K562 (cell line): Measurements from ENCODE around the gene PAIP2. TPM values are rescaled to one million over a fixed set of nuclear protein-coding genes. Genes with fewer than 3 reads are reported as not detected.
A peak's percentile ranks its signal among the peaks of the same experiment; 100 is the strongest.

Experiments used
- ADNP ChIP-seq: fragments of 200-800 bp; sonication (Bioruptor generic); IDR thresholded peaks from 2 replicates; pipeline ENCODE4 v1.6.1; 2016; ENCODE audit warnings: missing genetic modification characterization, missing compliant biosample characterization
- BRF2 ChIP-seq: IDR thresholded peaks from 3 replicates; pipeline ENCODE4 v1.6.1; 2011; ENCODE audit warnings: borderline replicate concordance, mild to moderate bottlenecking; ENCODE audit not compliant: insufficient read length, insufficient read depth
- JUNB ChIP-seq: fragments of 450-650 bp; formaldehyde crosslinking; conservative IDR thresholded peaks from 2 replicates; pipeline ENCODE4 v1.4.0; 2020; ENCODE audit warnings: mild to moderate bottlenecking
- KAT2B ChIP-seq: IDR thresholded peaks from one replicate; pipeline ENCODE4 v1.6.1; 2012; ENCODE audit warnings: low read depth, mild to moderate bottlenecking, control low read depth, inconsistent platforms, low read length, moderate library complexity
- KDM4B ChIP-seq, 2 experiments: fragments of 450-650 bp in 1 of 2; sonication (generic) in 1 of 2; IDR thresholded peaks; 2 replicates each; pipeline ENCODE4 v1.6.1; 2016 to 2017; ENCODE audit warnings: borderline replicate concordance in 2 of 2, antibody characterized with exemption in 1 of 2, low read depth in 1 of 2, mild to moderate bottlenecking in 1 of 2
- ZNF282 ChIP-seq: sonication (generic); formaldehyde crosslinking; IDR thresholded peaks from 2 replicates; pipeline ENCODE4 v1.8.1; 2023; ENCODE audit warnings: missing genetic modification reagents
- ZNF324 ChIP-seq: fragments of 250-450 bp; sonication (Bioruptor Pico); IDR thresholded peaks from 2 replicates; pipeline ENCODE4 v1.4.0; 2020; ENCODE audit warnings: mild to moderate bottlenecking
- ZNF609 ChIP-seq: sonication (generic); formaldehyde crosslinking; IDR thresholded peaks from 2 replicates; pipeline ENCODE4 v1.8.1; 2023; ENCODE audit warnings: missing genetic modification reagents, mild to moderate bottlenecking, borderline replicate concordance
- ZZZ3 ChIP-seq: fragments of 450-650 bp; IDR thresholded peaks from 2 replicates; pipeline ENCODE4 v1.6.1; 2016; ENCODE audit warnings: antibody characterized with exemption, mild to moderate bottlenecking, moderate library complexity
- polyA plus RNA-seq, 8 experiments: library from polyadenylated mRNA; depleted of rRNA in 4 of 8; stranded (reverse) in 5 of 8; unstranded in 3 of 8; fragments of >200 nt; fragmentation: Nextera tagmentation in 2 of 8; fragmentation: Illumina TruSeq in 1 of 8; extraction: Ambion mirVana in 2 of 8; extraction: Trizol in 1 of 8; gene quantifications; 2 replicates each; pipeline versions ENCODE4 v1.2.1 to v1.2.3, GENCODE V29; 2011 to 2014; ENCODE audit warnings: inconsistent platforms in 1 of 8, missing spikeins in 1 of 8
- total RNA-seq, 7 experiments: library from RNA; depleted of rRNA in 6 of 7; stranded (reverse); fragments of >200 nt in 6 of 7; fragmentation: Illumina TruSeq in 2 of 7; extraction: Trizol in 2 of 7; gene quantifications; 2 replicates each; pipeline versions ENCODE4 v1.2.1 to v1.2.3, GENCODE V29; 2011 to 2021; ENCODE audit warnings: low replicate concordance in 1 of 7
- TF ChIP-seq, protein P1 (sequence below): fragments of 450-650 bp; IDR thresholded peaks from 2 replicates; pipeline ENCODE4 v1.6.1; 2016; ENCODE audit warnings: low read depth
- TF ChIP-seq, protein P2 (sequence below): IDR thresholded peaks from 3 replicates; pipeline ENCODE4 v1.6.1; 2011; ENCODE audit warnings: borderline replicate concordance, mild to moderate bottlenecking, moderate library complexity; ENCODE audit not compliant: insufficient read length; ENCODE audit errors: extremely low read depth

PAIP2 gene
- total and polyA plus RNA-seq, 9 of the 15 experiments (the other 6 are each of a cell fraction or from before 2014, with no cell fraction given), result 78.3 to 187 (median 128) TPM

DNA sequence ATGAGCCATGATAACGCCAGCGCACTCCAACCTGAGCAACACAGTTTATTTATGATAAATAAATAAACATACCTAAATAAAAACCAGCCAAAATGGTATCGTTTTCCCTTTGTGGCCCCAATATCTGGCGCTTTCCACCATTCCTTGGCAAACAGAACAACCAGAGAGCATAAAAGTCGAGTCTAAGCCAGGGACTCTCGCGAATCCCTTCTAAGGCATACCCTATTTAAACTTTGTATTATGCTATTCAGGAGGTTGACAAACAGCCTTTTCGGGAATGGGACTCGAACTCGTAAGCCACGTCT lies 48.5 kb upstream of the PAIP2 start (continued):
- TF ChIP-seq, protein P1, sequence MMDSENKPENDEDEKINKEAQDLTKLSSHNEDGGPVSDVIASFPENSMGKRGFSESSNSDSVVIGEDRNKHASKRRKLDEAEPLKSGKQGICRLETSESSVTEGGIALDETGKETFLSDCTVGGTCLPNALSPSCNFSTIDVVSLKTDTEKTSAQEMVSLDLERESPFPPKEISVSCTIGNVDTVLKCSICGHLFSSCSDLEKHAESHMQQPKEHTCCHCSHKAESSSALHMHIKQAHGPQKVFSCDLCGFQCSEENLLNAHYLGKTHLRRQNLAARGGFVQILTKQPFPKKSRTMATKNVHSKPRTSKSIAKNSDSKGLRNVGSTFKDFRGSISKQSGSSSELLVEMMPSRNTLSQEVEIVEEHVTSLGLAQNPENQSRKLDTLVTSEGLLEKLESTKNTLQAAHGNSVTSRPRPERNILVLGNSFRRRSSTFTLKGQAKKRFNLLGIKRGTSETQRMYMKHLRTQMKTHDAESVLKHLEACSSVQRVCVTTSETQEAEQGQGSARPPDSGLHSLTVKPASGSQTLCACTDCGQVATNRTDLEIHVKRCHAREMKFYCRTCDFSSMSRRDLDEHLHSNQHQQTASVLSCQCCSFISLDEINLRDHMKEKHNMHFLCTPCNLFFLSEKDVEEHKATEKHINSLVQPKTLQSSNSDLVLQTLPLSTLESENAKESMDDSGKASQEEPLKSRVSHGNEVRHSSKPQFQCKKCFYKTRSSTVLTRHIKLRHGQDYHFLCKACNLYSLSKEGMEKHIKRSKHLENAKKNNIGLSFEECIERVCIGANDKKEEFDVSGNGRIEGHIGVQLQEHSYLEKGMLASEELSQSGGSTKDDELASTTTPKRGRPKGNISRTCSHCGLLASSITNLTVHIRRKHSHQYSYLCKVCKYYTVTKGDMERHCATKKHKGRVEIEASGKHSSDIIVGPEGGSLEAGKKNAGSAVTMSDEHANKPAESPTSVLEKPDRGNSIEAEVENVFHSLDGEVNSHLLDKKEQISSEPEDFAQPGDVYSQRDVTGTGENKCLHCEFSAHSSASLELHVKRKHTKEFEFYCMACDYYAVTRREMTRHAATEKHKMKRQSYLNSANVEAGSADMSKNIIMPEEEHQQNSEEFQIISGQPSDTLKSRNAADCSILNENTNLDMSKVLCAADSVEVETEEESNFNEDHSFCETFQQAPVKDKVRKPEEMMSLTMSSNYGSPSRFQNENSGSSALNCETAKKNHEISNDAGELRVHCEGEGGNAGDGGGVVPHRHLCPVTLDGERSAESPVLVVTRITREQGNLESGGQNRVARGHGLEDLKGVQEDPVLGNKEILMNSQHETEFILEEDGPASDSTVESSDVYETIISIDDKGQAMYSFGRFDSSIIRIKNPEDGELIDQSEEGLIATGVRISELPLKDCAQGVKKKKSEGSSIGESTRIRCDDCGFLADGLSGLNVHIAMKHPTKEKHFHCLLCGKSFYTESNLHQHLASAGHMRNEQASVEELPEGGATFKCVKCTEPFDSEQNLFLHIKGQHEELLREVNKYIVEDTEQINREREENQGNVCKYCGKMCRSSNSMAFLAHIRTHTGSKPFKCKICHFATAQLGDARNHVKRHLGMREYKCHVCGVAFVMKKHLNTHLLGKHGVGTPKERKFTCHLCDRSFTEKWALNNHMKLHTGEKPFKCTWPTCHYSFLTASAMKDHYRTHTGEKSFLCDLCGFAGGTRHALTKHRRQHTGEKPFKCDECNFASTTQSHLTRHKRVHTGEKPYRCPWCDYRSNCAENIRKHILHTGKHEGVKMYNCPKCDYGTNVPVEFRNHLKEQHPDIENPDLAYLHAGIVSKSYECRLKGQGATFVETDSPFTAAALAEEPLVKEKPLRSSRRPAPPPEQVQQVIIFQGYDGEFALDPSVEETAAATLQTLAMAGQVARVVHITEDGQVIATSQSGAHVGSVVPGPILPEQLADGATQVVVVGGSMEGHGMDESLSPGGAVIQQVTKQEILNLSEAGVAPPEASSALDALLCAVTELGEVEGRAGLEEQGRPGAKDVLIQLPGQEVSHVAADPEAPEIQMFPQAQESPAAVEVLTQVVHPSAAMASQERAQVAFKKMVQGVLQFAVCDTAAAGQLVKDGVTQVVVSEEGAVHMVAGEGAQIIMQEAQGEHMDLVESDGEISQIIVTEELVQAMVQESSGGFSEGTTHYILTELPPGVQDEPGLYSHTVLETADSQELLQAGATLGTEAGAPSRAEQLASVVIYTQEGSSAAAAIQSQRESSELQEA, result no peak
- TF ChIP-seq KAT2B, result no peak
- no peak for TF ChIP-seq ZZZ3
- 0 out of 2 replicates have a peak, but pooled peaks have one; percentile 32 for TF ChIP-seq ZNF609
- TF ChIP-seq BRF2, result no peak
- peak; percentile 96 for TF ChIP-seq ADNP (tag)
- no peak for TF ChIP-seq KDM4B (IDR thresholded peaks at IDR 0.05; ENCODE audit: borderline replicate concordance in 2 of 2, low read depth in 1 of 2)
- TF ChIP-seq ZNF324 (CRISPR knock-in tag), result no peak
- TF ChIP-seq, protein P2, sequence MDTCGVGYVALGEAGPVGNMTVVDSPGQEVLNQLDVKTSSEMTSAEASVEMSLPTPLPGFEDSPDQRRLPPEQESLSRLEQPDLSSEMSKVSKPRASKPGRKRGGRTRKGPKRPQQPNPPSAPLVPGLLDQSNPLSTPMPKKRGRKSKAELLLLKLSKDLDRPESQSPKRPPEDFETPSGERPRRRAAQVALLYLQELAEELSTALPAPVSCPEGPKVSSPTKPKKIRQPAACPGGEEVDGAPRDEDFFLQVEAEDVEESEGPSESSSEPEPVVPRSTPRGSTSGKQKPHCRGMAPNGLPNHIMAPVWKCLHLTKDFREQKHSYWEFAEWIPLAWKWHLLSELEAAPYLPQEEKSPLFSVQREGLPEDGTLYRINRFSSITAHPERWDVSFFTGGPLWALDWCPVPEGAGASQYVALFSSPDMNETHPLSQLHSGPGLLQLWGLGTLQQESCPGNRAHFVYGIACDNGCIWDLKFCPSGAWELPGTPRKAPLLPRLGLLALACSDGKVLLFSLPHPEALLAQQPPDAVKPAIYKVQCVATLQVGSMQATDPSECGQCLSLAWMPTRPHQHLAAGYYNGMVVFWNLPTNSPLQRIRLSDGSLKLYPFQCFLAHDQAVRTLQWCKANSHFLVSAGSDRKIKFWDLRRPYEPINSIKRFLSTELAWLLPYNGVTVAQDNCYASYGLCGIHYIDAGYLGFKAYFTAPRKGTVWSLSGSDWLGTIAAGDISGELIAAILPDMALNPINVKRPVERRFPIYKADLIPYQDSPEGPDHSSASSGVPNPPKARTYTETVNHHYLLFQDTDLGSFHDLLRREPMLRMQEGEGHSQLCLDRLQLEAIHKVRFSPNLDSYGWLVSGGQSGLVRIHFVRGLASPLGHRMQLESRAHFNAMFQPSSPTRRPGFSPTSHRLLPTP, result peak; percentile 81
- no peak for TF ChIP-seq JUNB (CRISPR knock-in tag)
- TF ChIP-seq ZNF282, result no peak
